GM21737 (cell line): ENCODE data around the gene SLC25A17.
"Not testable (repeated sequence)": the region's sequence is repeated elsewhere in the genome, so short reads cannot be mapped to it uniquely, and the experiment has no call there.

Source experiments
- ATAC-seq: cut with Tn5 transposase; IDR thresholded peaks from one replicate; pipeline ENCODE4 v1.9.1; 2021; ENCODE audit warnings: mild to moderate bottlenecking, moderate library complexity; ENCODE audit not compliant: unreplicated experiment

The SLC25A17 gene

GRCh38 chr22:40818747-40819598 lies at the start of gene SLC25A17:
Gene SLC25A17 (minus strand): TSS chr22:40819346. CDS start chr22:40819248, 98 bp downstream.
- ATAC-seq = peak; percentile 80

GRCh38 chr22:40868379-40868778 lies 49.2 kb upstream of the SLC25A17 start:
- not testable (repeated sequence) for ATAC-seq

GRCh38 chr22:40867109-40867508 lies 48.0 kb upstream of the SLC25A17 start:
- no peak for ATAC-seq

GRCh38 chr22:40862537-40862936 lies 43.4 kb upstream of the SLC25A17 start:
- no peak for ATAC-seq

GRCh38 chr22:40862013-40862412 lies 42.9 kb upstream of the SLC25A17 start, which contains the start of gene DNAJB7:
Gene DNAJB7 (minus strand): TSS chr22:40862113. CDS start chr22:40861994, 119 bp downstream.
- no peak for ATAC-seq

GRCh38 chr22:40857309-40857855 lies 38.2 kb upstream of the SLC25A17 start:
- no peak for ATAC-seq

- peak; percentile 80 for ATAC-seq
These were observed 37.6 kb upstream of the SLC25A17 start, which contains the start of the genes ST13 and XPNPEP3 for GRCh38 chr22:40856513-40857308. Gene ST13 (minus strand): TSS chr22:40856639. CDS start chr22:40856540, 99 bp downstream. Gene XPNPEP3 (plus strand): TSS chr22:40857148. CDS start chr22:40857182, 34 bp downstream.

- ATAC-seq = peak; percentile 22
These were observed 36.9 kb upstream of the SLC25A17 start for GRCh38 chr22:40855979-40856512.

GRCh38 chr22:40855071-40855978 lies 36.2 kb upstream of the SLC25A17 start:
- no peak for ATAC-seq

GRCh38 chr22:40853961-40854360 lies 34.8 kb upstream of the SLC25A17 start:
- no peak for ATAC-seq

GRCh38 chr22:40853333-40853732 lies 34.2 kb upstream of the SLC25A17 start:
- ATAC-seq = no peak

- not testable (repeated sequence) for ATAC-seq
These were observed 26.7 kb upstream of the SLC25A17 start for GRCh38 chr22:40845816-40846215.

- ATAC-seq = no peak
These were observed 25.8 kb upstream of the SLC25A17 start for GRCh38 chr22:40844951-40845350.

- no peak for ATAC-seq
These were observed 19.3 kb upstream of the SLC25A17 start for GRCh38 chr22:40838486-40838885.

- no peak for ATAC-seq
These were observed 15.5 kb upstream of the SLC25A17 start for GRCh38 chr22:40834619-40835018.

GRCh38 chr22:40829131-40829530 lies 10.0 kb upstream of the SLC25A17 start:
- ATAC-seq = no peak

GRCh38 chr22:40826984-40827741 lies 8.0 kb upstream of the SLC25A17 start:
- no peak for ATAC-seq

GRCh38 chr22:40826292-40826691 lies 7.1 kb upstream of the SLC25A17 start:
- ATAC-seq = not testable (repeated sequence)

- ATAC-seq = no peak
These were observed 4.3 kb upstream of the SLC25A17 start for GRCh38 chr22:40823426-40823825.
